ENCODE results near the gene MBNL3.

DNA sequence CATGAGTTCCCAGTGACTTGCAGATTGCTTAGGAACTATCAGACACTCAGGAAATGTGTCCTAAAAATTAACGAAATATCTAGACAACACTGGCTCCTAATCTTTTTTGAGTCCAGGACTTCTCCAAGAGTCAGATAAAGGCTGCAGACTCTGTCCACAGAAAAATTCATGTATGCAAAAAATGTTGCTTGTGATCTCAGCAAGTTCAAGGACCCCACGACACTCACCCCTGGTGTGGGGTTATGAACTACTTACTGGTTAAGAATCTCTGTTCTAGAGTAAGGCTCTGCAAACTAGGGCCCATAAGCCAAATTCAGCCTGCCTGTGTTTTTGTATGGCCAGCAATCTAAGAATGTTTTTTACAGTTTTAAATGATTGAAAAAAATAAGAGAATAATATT lies 93.2 kb downstream of the MBNL3 start:
- TF ChIP-seq CTCF (IDR thresholded peaks at IDR 0.05) (no peak), POLR2A (IDR thresholded peaks at IDR 0.05) (no peak)

Data from sigmoid colon (tissue), 3 donors.